Prostate gland (tissue), 2 donors: ENCODE measurements around the gene RSAD2.

ENCODE experiments used
- POLR2AphosphoS5 ChIP-seq: sonication (generic); formaldehyde crosslinking; IDR thresholded peaks from one replicate; pipeline ENCODE4 v1.6.1; 2017; ENCODE audit warnings: antibody characterized with exemption
- TF ChIP-seq, protein P1 (sequence below), 4 experiments: fragments of 200-600 bp in 2 of 4; fragments of 450-650 bp in 2 of 4; sonication (generic) in 2 of 4; IDR thresholded peaks; 1 replicate in 3 of 4; 2 replicates in 1 of 4; pipeline ENCODE4 v1.5.1; 2016 to 2019; ENCODE audit warnings: antibody characterized with exemption in 4 of 4, mild to moderate bottlenecking in 2 of 4, moderate library complexity in 2 of 4

DNA sequence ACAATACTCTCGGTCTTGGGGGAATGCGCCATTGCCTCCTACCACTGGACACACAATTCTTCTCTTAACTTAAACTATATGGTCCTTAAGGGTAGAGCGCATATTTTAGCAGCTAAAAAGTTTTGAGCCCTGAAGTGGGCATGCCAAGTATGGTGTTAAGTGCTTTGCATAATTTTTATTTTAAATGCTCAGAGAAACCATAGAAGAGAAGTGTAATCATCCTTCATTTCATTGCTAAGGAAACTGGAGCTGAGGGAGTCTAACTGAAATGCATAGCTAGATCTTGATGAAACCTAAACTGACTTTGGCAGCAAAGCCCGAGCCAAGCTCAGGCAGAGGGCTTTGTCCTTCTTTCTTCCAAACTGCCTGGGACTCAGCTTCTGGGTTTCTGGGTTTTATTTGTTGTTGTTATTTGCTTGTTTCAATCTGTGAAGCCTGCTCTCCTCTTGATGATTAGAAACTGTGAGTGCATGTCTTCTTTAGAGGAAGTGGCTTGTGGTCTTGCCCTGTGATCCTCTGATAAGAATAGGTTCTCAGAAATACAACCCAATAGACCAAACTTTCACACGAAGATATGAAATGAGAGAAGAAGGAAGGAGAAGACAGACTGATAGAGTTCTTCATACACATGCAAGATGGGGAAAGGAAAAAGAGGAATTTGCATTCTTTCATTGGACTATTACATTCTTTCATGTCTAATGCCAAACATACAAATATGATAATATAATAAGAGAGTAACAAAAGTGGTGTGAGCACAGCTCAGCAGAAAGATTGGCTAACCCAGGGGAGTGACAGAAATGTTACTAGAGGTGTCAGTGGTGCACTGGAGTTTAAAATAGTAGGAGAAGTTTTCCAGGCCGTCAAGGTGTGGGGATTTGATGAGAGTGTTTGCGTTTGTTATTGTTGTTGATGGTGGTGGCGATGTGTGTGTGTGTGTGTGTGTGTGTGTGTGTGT is 32.1 kb downstream of the RSAD2 start:
- TF ChIP-seq, protein P1, sequence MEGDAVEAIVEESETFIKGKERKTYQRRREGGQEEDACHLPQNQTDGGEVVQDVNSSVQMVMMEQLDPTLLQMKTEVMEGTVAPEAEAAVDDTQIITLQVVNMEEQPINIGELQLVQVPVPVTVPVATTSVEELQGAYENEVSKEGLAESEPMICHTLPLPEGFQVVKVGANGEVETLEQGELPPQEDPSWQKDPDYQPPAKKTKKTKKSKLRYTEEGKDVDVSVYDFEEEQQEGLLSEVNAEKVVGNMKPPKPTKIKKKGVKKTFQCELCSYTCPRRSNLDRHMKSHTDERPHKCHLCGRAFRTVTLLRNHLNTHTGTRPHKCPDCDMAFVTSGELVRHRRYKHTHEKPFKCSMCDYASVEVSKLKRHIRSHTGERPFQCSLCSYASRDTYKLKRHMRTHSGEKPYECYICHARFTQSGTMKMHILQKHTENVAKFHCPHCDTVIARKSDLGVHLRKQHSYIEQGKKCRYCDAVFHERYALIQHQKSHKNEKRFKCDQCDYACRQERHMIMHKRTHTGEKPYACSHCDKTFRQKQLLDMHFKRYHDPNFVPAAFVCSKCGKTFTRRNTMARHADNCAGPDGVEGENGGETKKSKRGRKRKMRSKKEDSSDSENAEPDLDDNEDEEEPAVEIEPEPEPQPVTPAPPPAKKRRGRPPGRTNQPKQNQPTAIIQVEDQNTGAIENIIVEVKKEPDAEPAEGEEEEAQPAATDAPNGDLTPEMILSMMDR (IDR thresholded peaks at IDR 0.05): no peak
- TF ChIP-seq POLR2AphosphoS5: no peak
